ENCODE data around the gene ATP8B1. TPM values are rescaled to one million over a fixed set of nuclear protein-coding genes. Genes with fewer than 3 reads are reported as not detected.

The ATP8B1 gene
- total and polyA plus RNA-seq, 2 of the 4 experiments (the other 2 are of a cell fraction), result 64.3 to 136 TPM

DNA sequence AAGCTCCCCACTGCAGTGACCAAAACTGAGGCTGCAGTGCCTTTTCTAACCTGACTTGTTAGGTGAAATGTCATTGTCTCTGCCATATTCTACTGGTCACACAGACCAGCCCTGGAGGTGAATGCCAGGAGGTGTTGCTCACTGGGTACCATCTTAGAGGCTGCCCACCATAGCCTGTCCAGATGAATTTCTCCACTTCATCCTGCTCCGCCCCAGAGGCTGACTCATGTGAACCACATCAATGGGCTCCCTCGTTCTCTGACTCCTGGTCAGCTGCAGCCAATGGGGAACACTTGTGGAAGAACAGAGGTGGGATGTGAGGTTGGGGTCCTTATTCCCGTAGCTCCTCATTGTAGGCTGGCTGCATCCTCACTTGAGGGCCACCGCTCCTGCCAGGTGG lies 178.1 kb downstream of the ATP8B1 start:
- no peaks in the 10 kb centered on the region for H3K36me3 ChIP-seq (ENCODE audit: control insufficient read depth, insufficient read depth, low read length)
- intact Hi-C loops (cut with micrococcal nuclease) (no loop called here), in situ Hi-C loops (cut with MboI; ENCODE audit: low sequenced_read_pairs) (loop anchor here (25.0 kb wide), 2 partner anchors 487 to 862 kb away; no protein-coding TSS in a partner anchor), dilution Hi-C loops (cut with HindIII; ENCODE audit: low sequenced_read_pairs, unreplicated experiment) (no loop called here)
- H3K9me3 ChIP-seq (ENCODE audit: control insufficient read depth, insufficient read depth, low read length), result no peaks in the 10 kb centered on the region
- H3K56ac ChIP-seq (ENCODE audit: extremely low read depth, insufficient read depth, low read length), result no peak overlapping the region
- H3K27me3 ChIP-seq (ENCODE audit: control insufficient read depth, insufficient read depth, low read length), result no peaks in the 10 kb centered on the region
- peak overlapping the region in 1 of 2 experiments; percentile 58; a peak in 1 of 4 replicates for H4K8ac ChIP-seq (ENCODE audit: low read depth in 2 of 2, low read length in 2 of 2)
- H2BK20ac ChIP-seq (ENCODE audit: low read depth, low read length), result no peak overlapping the region
- H2AK5ac ChIP-seq (ENCODE audit: low read depth, low read length), result peak overlapping the region; percentile 69; the same call in 1 of the 2 replicates
- ChIA-PET POLR2A (ENCODE audit: unreplicated experiment) (no interaction called here), CTCF (no interaction called here)
- 92% methylated on average over 2 of the region's 4 CpGs; no CpG with 5 or more reads in 1 of the 2 experiments for WGBS, 2 experiments (ENCODE audit: extremely low coverage in 2 of 2, insufficient read length in 1 of 2)
- no peak overlapping the region for H2BK5ac ChIP-seq (ENCODE audit: low read depth, low read length, poor library complexity, severe bottlenecking)
- TF ChIP-seq, protein P1, sequence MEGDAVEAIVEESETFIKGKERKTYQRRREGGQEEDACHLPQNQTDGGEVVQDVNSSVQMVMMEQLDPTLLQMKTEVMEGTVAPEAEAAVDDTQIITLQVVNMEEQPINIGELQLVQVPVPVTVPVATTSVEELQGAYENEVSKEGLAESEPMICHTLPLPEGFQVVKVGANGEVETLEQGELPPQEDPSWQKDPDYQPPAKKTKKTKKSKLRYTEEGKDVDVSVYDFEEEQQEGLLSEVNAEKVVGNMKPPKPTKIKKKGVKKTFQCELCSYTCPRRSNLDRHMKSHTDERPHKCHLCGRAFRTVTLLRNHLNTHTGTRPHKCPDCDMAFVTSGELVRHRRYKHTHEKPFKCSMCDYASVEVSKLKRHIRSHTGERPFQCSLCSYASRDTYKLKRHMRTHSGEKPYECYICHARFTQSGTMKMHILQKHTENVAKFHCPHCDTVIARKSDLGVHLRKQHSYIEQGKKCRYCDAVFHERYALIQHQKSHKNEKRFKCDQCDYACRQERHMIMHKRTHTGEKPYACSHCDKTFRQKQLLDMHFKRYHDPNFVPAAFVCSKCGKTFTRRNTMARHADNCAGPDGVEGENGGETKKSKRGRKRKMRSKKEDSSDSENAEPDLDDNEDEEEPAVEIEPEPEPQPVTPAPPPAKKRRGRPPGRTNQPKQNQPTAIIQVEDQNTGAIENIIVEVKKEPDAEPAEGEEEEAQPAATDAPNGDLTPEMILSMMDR (conservative IDR thresholded peaks at IDR 0.05; ENCODE audit: low read depth, low read length), result no peak
- TF ChIP-seq POLR2A (IDR thresholded peaks at IDR 0.05; ENCODE audit: low read depth, low read length) (no peak), RCOR1 (IDR thresholded peaks at IDR 0.05; ENCODE audit: insufficient replicate concordance, low read length) (no peak), SMC3 (IDR thresholded peaks at IDR 0.05; ENCODE audit: low read depth, low read length) (no peak), RFX5 (IDR thresholded peaks at IDR 0.05; ENCODE audit: low read depth, low read length) (no peak), CHD1 (IDR thresholded peaks at IDR 0.05; ENCODE audit: low read depth, low read length) (no peak), MAZ (IDR thresholded peaks at IDR 0.05; ENCODE audit: borderline replicate concordance, low read depth, low read length) (no peak), MXI1 (IDR thresholded peaks at IDR 0.05; ENCODE audit: borderline replicate concordance, low read depth, low read length) (no peak), RAD21 (IDR thresholded peaks at IDR 0.05; ENCODE audit: low read length) (no peak), CEBPB (IDR thresholded peaks at IDR 0.05; ENCODE audit: low read depth, low read length) (no peak), MAFK (IDR thresholded peaks at IDR 0.05; ENCODE audit: low read depth, low read length) (no peak), NFE2L2 (IDR thresholded peaks at IDR 0.05; ENCODE audit: low read depth, low read length) (no peak), BHLHE40 (IDR thresholded peaks at IDR 0.05; ENCODE audit: low read depth, low read length) (no peak), FOS (IDR thresholded peaks at IDR 0.05; ENCODE audit: low read depth, low read length) (no peak)
- TF ChIP-seq, protein P2, sequence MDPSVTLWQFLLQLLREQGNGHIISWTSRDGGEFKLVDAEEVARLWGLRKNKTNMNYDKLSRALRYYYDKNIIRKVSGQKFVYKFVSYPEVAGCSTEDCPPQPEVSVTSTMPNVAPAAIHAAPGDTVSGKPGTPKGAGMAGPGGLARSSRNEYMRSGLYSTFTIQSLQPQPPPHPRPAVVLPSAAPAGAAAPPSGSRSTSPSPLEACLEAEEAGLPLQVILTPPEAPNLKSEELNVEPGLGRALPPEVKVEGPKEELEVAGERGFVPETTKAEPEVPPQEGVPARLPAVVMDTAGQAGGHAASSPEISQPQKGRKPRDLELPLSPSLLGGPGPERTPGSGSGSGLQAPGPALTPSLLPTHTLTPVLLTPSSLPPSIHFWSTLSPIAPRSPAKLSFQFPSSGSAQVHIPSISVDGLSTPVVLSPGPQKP (IDR thresholded peaks at IDR 0.05; ENCODE audit: borderline replicate concordance, low read depth, low read length), result no peak
- TF ChIP-seq, protein P3, sequence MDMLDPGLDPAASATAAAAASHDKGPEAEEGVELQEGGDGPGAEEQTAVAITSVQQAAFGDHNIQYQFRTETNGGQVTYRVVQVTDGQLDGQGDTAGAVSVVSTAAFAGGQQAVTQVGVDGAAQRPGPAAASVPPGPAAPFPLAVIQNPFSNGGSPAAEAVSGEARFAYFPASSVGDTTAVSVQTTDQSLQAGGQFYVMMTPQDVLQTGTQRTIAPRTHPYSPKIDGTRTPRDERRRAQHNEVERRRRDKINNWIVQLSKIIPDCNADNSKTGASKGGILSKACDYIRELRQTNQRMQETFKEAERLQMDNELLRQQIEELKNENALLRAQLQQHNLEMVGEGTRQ (IDR thresholded peaks at IDR 0.05; ENCODE audit: low read depth, low read length), result no peak
- no peak overlapping the region for H3K23ac ChIP-seq (ENCODE audit: low read depth, low read length)
- H2BK15ac ChIP-seq (ENCODE audit: low read depth, low read length), result peak overlapping the region; percentile 40; the same call in 1 of the 3 replicates
- H3K4me1 ChIP-seq (ENCODE audit: control insufficient read depth, insufficient read depth, low read length), result peaks cover 4% of the 10 kb centered on the region
- H3K79me1 ChIP-seq (ENCODE audit: low read depth in 1 of 2, low read length in 2 of 2), result peaks cover 2 to 19% of the 10 kb centered on the region in 2 experiments; a peak in 3 of 4 replicates
- no peak overlapping the region for H3K4me3 ChIP-seq (ENCODE audit: insufficient read depth, low read depth, low read length)
- H3K18ac ChIP-seq (ENCODE audit: low read depth, low read length), result no peak overlapping the region
- peak overlapping the region; percentile 82 for H2AFZ ChIP-seq (replicated peaks; ENCODE audit: low read length, poor library complexity)
- no peak overlapping the region for H4K91ac ChIP-seq (ENCODE audit: insufficient read depth, low read depth, low read length)
- H2BK120ac ChIP-seq (ENCODE audit: low read depth, low read length), result no peak overlapping the region
- H3K9me1 ChIP-seq (ENCODE audit: insufficient read depth, low read length), result peaks cover 10% of the 10 kb centered on the region; the same call in 1 of the 2 replicates
- BruUV-seq (replicated peaks), result no TSS peak
- H3K27ac ChIP-seq (ENCODE audit: insufficient read depth, low read length), result no peak overlapping the region
- ATAC-seq (ENCODE audit: low read depth) (no peak), DNase-seq (peak; percentile 52)
- H3K4ac ChIP-seq (ENCODE audit: low read depth, low read length), result no peak overlapping the region
- no peak overlapping the region for H4K5ac ChIP-seq (ENCODE audit: low read depth, low read length)
- no peak overlapping the region for H3K4me2 ChIP-seq (ENCODE audit: low read depth, low read length)
- peaks cover 1% of the 10 kb centered on the region; the same call in 1 of the 2 replicates for H4K20me1 ChIP-seq (ENCODE audit: insufficient read depth, low read length)
- peak overlapping the region; percentile 69 for H2AK9ac ChIP-seq (replicated peaks; ENCODE audit: low read depth, low read length, poor library complexity)
- no peak overlapping the region for H3K14ac ChIP-seq (replicated peaks; ENCODE audit: low read depth, low read length)
- no peak overlapping the region for H3K9ac ChIP-seq (ENCODE audit: low read depth, low read length)
